Measurements from ENCODE around the gene DAB2IP.

DNA sequence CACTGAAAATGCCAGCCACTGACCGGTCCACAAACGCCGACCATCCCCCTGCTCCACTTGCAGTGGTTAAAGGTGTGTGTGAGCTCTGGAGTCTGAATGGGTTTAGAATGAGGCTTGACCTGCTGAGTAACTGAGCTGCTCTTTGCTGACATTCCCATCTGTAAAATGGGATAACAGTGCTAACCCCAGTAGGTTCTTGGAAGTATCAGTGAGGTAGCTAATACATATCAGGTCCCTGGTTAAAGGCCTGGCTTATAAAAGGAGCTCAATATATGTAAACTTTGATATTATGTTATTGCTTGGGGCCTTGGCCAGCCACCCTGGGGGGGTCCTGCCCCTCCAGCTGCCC is 31.1 kb upstream of the DAB2IP start:
- TF ChIP-seq, protein P1, sequence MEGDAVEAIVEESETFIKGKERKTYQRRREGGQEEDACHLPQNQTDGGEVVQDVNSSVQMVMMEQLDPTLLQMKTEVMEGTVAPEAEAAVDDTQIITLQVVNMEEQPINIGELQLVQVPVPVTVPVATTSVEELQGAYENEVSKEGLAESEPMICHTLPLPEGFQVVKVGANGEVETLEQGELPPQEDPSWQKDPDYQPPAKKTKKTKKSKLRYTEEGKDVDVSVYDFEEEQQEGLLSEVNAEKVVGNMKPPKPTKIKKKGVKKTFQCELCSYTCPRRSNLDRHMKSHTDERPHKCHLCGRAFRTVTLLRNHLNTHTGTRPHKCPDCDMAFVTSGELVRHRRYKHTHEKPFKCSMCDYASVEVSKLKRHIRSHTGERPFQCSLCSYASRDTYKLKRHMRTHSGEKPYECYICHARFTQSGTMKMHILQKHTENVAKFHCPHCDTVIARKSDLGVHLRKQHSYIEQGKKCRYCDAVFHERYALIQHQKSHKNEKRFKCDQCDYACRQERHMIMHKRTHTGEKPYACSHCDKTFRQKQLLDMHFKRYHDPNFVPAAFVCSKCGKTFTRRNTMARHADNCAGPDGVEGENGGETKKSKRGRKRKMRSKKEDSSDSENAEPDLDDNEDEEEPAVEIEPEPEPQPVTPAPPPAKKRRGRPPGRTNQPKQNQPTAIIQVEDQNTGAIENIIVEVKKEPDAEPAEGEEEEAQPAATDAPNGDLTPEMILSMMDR (IDR thresholded peaks at IDR 0.05; ENCODE audit: insufficient read depth, low read depth, low read length): no peak
- no peak for TF ChIP-seq EZH2 (IDR thresholded peaks at IDR 0.05; ENCODE audit: insufficient read depth, low read length)
